ENCODE measurements around the gene ATP6V1G3.

ATP6V1G3 gene

DNA sequence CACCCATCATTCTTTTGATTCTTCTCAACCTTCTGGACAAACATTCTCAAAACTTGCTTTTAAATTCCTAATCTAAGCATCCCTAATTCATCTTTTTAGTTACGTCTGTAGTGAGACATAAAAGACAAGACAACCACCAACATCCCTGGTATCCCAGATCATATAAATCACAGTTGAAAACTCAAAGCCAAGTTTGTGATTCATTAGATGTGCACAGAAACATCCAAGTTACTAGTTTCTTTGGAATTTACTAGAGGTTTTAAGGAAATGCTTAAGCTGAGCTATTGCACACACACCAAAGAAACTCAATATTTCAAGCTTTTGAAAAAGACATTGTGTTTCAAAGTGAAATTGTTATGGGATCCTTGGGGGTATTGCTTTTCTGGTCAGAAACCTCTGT lies 47.6 kb downstream of the ATP6V1G3 start:
- Histone ChIP-seq H3K9me2 (replicated peaks; ENCODE audit: low read depth, low read length) (no peaks in the 10 kb centered on the region), H3F3A (ENCODE audit: low read depth) (no peaks in the 10 kb centered on the region), H3K9me3 (ENCODE audit: insufficient read depth, low read depth, low read length) (no peaks in the 10 kb centered on the region), H4K20me1 (ENCODE audit: insufficient read depth, low read length, poor library complexity, severe bottlenecking) (no peaks in the 10 kb centered on the region), H3K4me3 (ENCODE audit: low read length, poor library complexity, severe bottlenecking) (no peak overlapping the region), H2AFZ (ENCODE audit: low read length) (no peak overlapping the region), H3K36me3 (ENCODE audit: insufficient read depth, low read length) (no peaks in the 10 kb centered on the region), H3K79me2 (ENCODE audit: insufficient read depth, low read length) (no peaks in the 10 kb centered on the region), H3K9ac (ENCODE audit: low read depth, low read length, poor library complexity, severe bottlenecking) (no peak overlapping the region), H3K4me2 (ENCODE audit: low read depth, low read length, poor library complexity, severe bottlenecking) (no peak overlapping the region), H3K27me3 (ENCODE audit: insufficient read depth, low read length, poor library complexity, severe bottlenecking) (no peaks in the 10 kb centered on the region), H3K4me1 (ENCODE audit: insufficient read depth, low read length, poor library complexity, severe bottlenecking) (no peaks in the 10 kb centered on the region)
- no peak for TF ChIP-seq CTCF (conservative IDR thresholded peaks at IDR 0.05; ENCODE audit: low read length)
- TF ChIP-seq EZH2phosphoT487 (IDR thresholded peaks at IDR 0.05; ENCODE audit: borderline replicate concordance), result no peak

DNA sequence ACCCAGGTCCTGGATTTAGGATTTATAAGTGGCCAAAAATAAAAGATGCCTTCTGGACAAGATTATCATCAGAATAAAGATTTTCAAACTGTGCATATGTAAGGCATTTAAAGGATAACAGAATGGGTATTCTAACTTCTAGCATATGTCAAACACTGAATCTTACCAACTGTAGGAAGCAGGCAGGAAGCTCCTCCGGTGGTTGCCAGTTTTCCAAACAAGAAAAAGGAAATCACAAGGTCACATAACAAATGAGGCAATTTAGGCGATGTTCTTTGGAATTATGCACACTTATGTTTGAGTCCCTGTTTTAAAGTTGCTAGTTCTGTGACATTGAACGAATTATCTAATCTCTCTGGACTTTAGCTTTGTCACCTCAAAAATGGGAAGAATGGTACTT lies 48.9 kb downstream of the ATP6V1G3 start:
- Histone ChIP-seq H3K4me2 (ENCODE audit: low read depth, low read length, poor library complexity, severe bottlenecking) (no peak overlapping the region), H3K9ac (ENCODE audit: low read depth, low read length, poor library complexity, severe bottlenecking) (no peak overlapping the region), H3K79me2 (ENCODE audit: insufficient read depth, low read length) (no peaks in the 10 kb centered on the region), H3K4me1 (ENCODE audit: insufficient read depth, low read length, poor library complexity, severe bottlenecking) (no peaks in the 10 kb centered on the region), H3F3A (ENCODE audit: low read depth) (no peaks in the 10 kb centered on the region), H3K9me2 (replicated peaks; ENCODE audit: low read depth, low read length) (no peaks in the 10 kb centered on the region), H3K36me3 (ENCODE audit: insufficient read depth, low read length) (no peaks in the 10 kb centered on the region), H4K20me1 (ENCODE audit: insufficient read depth, low read length, poor library complexity, severe bottlenecking) (no peaks in the 10 kb centered on the region), H3K9me3 (ENCODE audit: insufficient read depth, low read depth, low read length) (no peaks in the 10 kb centered on the region), H2AFZ (ENCODE audit: low read length) (no peak overlapping the region), H3K4me3 (ENCODE audit: low read length, poor library complexity, severe bottlenecking) (no peak overlapping the region), H3K27me3 (ENCODE audit: insufficient read depth, low read length, poor library complexity, severe bottlenecking) (no peaks in the 10 kb centered on the region)
- TF ChIP-seq CTCF (conservative IDR thresholded peaks at IDR 0.05; ENCODE audit: low read length) (no peak), EZH2phosphoT487 (IDR thresholded peaks at IDR 0.05; ENCODE audit: borderline replicate concordance) (no peak)

DNA sequence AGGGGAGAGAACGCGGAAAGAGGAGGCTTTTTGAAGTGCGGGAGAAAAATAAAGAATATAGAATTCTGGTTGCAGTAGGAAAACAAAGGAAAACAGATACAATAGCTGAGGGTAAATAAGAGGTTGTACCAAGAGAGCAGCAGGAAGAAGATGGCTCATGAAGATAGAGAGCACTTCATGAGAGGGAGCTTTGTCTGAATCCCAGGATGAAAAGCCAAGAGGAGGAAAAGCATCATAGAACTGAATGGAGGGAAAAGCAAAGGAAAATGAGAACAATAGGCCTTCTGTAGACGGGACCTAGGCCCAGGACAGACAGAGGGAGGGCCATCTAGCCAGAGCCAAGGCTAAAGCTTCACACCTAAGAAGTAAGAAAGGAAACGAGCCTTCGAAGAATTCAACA lies 49.5 kb downstream of the ATP6V1G3 start:
- H3F3A ChIP-seq (ENCODE audit: low read depth), result no peaks in the 10 kb centered on the region

More for the DNA sequence above, 49.5 kb downstream of the ATP6V1G3 start:
- H2AFZ ChIP-seq (ENCODE audit: low read length), result no peak overlapping the region
- no peaks in the 10 kb centered on the region for H3K4me1 ChIP-seq (ENCODE audit: insufficient read depth, low read length, poor library complexity, severe bottlenecking)
- no peak overlapping the region for H3K4me3 ChIP-seq (ENCODE audit: low read length, poor library complexity, severe bottlenecking)
- no peaks in the 10 kb centered on the region for H3K9me2 ChIP-seq (replicated peaks; ENCODE audit: low read depth, low read length)
- H4K20me1 ChIP-seq (ENCODE audit: insufficient read depth, low read length, poor library complexity, severe bottlenecking), result no peaks in the 10 kb centered on the region
- TF ChIP-seq CTCF (conservative IDR thresholded peaks at IDR 0.05; ENCODE audit: low read length) (no peak), EZH2phosphoT487 (IDR thresholded peaks at IDR 0.05; ENCODE audit: borderline replicate concordance) (no peak)
- no peaks in the 10 kb centered on the region for H3K36me3 ChIP-seq (ENCODE audit: insufficient read depth, low read length)
- no peak overlapping the region for H3K4me2 ChIP-seq (ENCODE audit: low read depth, low read length, poor library complexity, severe bottlenecking)
- H3K9ac ChIP-seq (ENCODE audit: low read depth, low read length, poor library complexity, severe bottlenecking), result no peak overlapping the region
- H3K9me3 ChIP-seq (ENCODE audit: insufficient read depth, low read depth, low read length), result no peaks in the 10 kb centered on the region
- H3K79me2 ChIP-seq (ENCODE audit: insufficient read depth, low read length), result no peaks in the 10 kb centered on the region
- no peaks in the 10 kb centered on the region for H3K27me3 ChIP-seq (ENCODE audit: insufficient read depth, low read length, poor library complexity, severe bottlenecking)
